ENCODE results near the gene COTL1. TPM values are rescaled to one million over a fixed set of nuclear protein-coding genes. Genes with fewer than 3 reads are reported as not detected.
A peak's percentile ranks its signal among the peaks of the same experiment; 100 is the strongest.

The COTL1 gene
- total and polyA plus RNA-seq, 4 experiments from 2014 or later, result 181 to 683 (median 387) TPM

- Mint-ChIP-seq H3K9me3 (no peaks in the 10 kb centered on the region), H3K4me1 (peaks cover 51 to 77% (median 63%) of the 10 kb centered on the region in 4 donors), H3K27me3 (no peaks in the 10 kb centered on the region), H3K36me3 (peaks cover 7 to 20% of the 10 kb centered on the region in 2 donors), H3K27ac (peak overlapping the region; percentile 91 to 99 (median 97)), H3K4me3 (peak overlapping the region; percentile 84 to 96 (median 91))
- Histone ChIP-seq H3K4me3 (ENCODE audit: low read length in 2 of 2) (peak overlapping the region; percentile 49 to 60), H3K9me3 (ENCODE audit: control insufficient read depth in 1 of 2, low read length in 2 of 2) (no peaks in the 10 kb centered on the region), H3K27me3 (ENCODE audit: insufficient read depth, low read length) (no peaks in the 10 kb centered on the region), H3K27ac (ENCODE audit: low read depth, low read length) (peak overlapping the region; percentile 81), H3K4me1 (ENCODE audit: insufficient read depth, low read length) (peaks cover 78% of the 10 kb centered on the region), H3K36me3 (ENCODE audit: insufficient read depth, low read length) (no peaks in the 10 kb centered on the region)
- CTCF ChIA-PET (ENCODE audit: partially characterized antibody), result interaction anchor here (0.8 to 2.4 kb wide), 9 partner anchors 8 to 190 kb away, joined by 3 to 12 read pairs (median 4); no protein-coding TSS in a partner anchor
- peak; percentile 63 to 74 (median 70) for DNase-seq
- POLR2A ChIA-PET (ENCODE audit: partially characterized antibody), result interaction anchor here (0.6 to 10.4 kb wide), 26 partner anchors 8 to 187 kb away, joined by 3 to 245 read pairs (median 6); partner anchors contain the start of genes COTL1 and MEAK7
- intact Hi-C loops (cut with micrococcal nuclease), result loop anchor here (1.0 kb wide), 2 partner anchors 34 to 69 kb away; partner anchors contain the start of gene COTL1
Observed at GRCh38 chr16:84548971-84549844, 68.7 kb downstream of the COTL1 start.

DNA sequence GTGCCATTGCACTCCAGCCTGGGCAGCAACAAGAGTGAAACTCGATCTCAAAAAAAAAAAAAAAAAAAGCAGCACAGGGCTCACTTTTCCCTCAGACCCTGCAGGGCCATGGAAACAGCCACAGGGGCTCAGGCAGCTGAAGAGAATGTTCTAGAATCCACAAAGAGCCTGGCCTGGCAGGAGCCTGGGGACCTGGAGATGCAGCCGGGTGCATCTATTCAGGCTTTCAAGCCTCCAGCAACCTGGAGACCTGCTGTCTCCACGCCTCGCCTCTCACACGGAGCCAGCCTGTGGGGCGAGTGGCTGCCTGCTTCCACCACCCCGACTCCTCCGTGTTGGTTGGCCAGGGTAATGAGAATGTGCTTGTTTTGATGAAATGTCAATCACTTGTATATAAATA, 69.4 kb downstream of the COTL1 start:
- ChIA-PET CTCF (ENCODE audit: partially characterized antibody) (interaction anchor here (1.5 to 2.4 kb wide), 4 partner anchors 29 to 177 kb away, joined by 4 to 12 read pairs (median 8); no protein-coding TSS in a partner anchor), POLR2A (ENCODE audit: partially characterized antibody) (interaction anchor here (0.6 to 10.4 kb wide), 21 partner anchors 8 to 152 kb away, joined by 3 to 245 read pairs (median 7); partner anchors contain the start of genes COTL1 and MEAK7)
- peak in 1 of 5 donors; percentile 29 for DNase-seq
- Histone ChIP-seq H3K9me3 (ENCODE audit: control insufficient read depth in 1 of 2, low read length in 2 of 2) (no peaks in the 10 kb centered on the region), H3K27me3 (ENCODE audit: insufficient read depth, low read length) (no peaks in the 10 kb centered on the region), H3K4me3 (ENCODE audit: low read length in 2 of 2) (peak overlapping the region; percentile 49 to 60), H3K4me1 (ENCODE audit: insufficient read depth, low read length) (peaks cover 77% of the 10 kb centered on the region), H3K36me3 (ENCODE audit: insufficient read depth, low read length) (no peaks in the 10 kb centered on the region), H3K27ac (ENCODE audit: low read depth, low read length) (peak overlapping the region; percentile 81)
- Mint-ChIP-seq H3K4me1 (peaks cover 45 to 73% (median 59%) of the 10 kb centered on the region in 4 donors), H3K27me3 (no peaks in the 10 kb centered on the region), H3K4me3 (peak overlapping the region; percentile 84 to 96 (median 91)), H3K27ac (peak overlapping the region; percentile 91 to 99 (median 97)), H3K9me3 (no peaks in the 10 kb centered on the region), H3K36me3 (peaks cover 7 to 20% of the 10 kb centered on the region in 2 donors)
- intact Hi-C loops (cut with micrococcal nuclease), result no loop called here

DNA sequence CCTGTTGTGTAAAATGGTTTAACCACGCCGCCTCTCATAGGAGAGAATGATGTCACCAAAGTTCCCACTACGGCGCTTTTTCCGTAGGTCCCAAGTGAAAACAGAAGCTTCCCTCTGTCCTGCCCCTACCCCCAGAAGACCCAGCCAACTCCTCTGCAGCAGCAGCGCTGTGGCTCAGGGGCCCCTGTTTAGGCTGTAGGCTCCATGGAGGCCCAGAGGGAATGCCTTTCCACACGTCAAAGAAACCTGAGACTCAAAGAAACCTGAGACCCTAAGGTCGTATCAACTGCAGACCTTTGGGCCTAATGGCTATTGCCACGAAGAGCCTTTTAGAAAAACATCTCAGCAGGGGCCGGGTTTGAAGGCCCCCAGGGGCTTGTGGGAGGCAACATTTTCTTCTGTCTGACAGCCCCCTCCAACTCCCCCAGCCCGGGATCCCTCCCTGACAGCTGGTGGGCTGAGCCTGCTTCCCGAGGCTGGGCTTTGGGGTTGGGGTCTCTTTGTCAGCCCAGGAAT, 70.3 kb downstream of the COTL1 start:
- no peaks in the 10 kb centered on the region for H3K9me3 ChIP-seq (ENCODE audit: control insufficient read depth in 1 of 2, low read length in 2 of 2)
- H3K4me3 ChIP-seq (ENCODE audit: low read length in 2 of 2), result no peak overlapping the region
- H3K27ac Mint-ChIP-seq, result peak overlapping the region in 6 of 7 donors; percentile 6 to 97 (median 71)
- H3K27me3 ChIP-seq (ENCODE audit: insufficient read depth, low read length), result no peaks in the 10 kb centered on the region
- H3K9me3 Mint-ChIP-seq, result no peaks in the 10 kb centered on the region
- H3K4me3 Mint-ChIP-seq, result peak overlapping the region in 5 of 8 donors; percentile 10 to 31 (median 22)
- DNase-seq, result no peak
- ChIA-PET CTCF (ENCODE audit: partially characterized antibody) (interaction anchor here (1.2 to 2.4 kb wide), 4 partner anchors 19 to 178 kb away, joined by 3 to 6 read pairs (median 4); no protein-coding TSS in a partner anchor), POLR2A (ENCODE audit: partially characterized antibody) (interaction anchor here (0.6 to 10.4 kb wide), 10 partner anchors 15 to 153 kb away, joined by 3 to 245 read pairs (median 10); partner anchors contain the start of gene COTL1)
- H3K27ac ChIP-seq (ENCODE audit: low read depth, low read length), result no peak overlapping the region
- no peaks in the 10 kb centered on the region for H3K36me3 ChIP-seq (ENCODE audit: insufficient read depth, low read length)
- peaks cover 7 to 18% of the 10 kb centered on the region in 2 donors for H3K36me3 Mint-ChIP-seq
- peaks cover 71% of the 10 kb centered on the region for H3K4me1 ChIP-seq (ENCODE audit: insufficient read depth, low read length)
- H3K4me1 Mint-ChIP-seq, result peaks cover 39 to 66% (median 53%) of the 10 kb centered on the region in 4 donors
- intact Hi-C loops (cut with micrococcal nuclease), result no loop called here
- no peaks in the 10 kb centered on the region for H3K27me3 Mint-ChIP-seq

DNA sequence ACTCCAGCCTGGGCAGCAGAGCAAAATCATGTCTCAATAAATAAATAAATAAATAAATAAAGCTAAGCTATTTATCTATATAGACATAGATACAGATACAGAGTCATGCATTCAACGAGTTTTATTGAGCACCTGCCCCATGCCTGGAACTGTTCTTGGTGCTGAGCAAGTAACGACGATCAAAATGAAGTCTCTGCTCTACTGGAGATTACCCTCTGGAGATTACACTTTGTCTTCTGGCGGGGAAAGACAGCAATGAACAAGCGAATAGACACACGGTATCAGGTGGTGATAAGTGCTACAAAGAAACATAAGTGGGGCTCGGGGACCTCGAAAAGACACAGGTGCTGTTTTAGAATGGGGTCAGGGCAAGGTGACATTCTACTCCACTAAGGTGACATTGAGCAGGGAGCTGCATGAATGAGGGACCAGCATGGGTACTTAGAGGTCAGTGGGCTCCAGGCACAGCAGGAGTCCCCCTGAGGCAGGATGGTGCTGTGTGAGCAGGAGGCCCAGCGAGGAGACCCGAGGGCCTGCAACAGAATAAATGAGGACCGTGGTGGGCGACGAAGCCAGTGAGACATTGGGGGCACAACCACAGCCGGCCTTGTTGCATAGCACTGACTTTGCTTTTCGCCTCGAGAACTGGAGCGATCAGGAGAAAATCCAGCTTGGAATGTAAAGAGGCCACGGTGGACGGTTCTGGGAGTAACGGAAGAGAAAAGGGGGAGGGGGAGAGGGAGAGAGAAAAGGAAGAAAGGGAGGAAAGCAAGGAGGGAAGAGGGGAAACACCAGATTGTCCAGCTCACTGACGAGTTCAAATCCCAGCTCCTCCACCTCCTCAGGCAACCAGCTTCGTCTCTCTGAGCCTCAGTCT, 71.0 kb downstream of the COTL1 start:
- CTCF ChIA-PET (ENCODE audit: partially characterized antibody), result interaction anchor here (0.8 to 1.5 kb wide), 4 partner anchors 19 to 76 kb away, joined by 3 to 4 read pairs (median 4); no protein-coding TSS in a partner anchor
- no peak for DNase-seq
- H3K4me3 ChIP-seq (ENCODE audit: low read length in 2 of 2), result no peak overlapping the region
- H3K4me3 Mint-ChIP-seq, result peak overlapping the region; percentile 2 to 73 (median 37)
- POLR2A ChIA-PET (ENCODE audit: partially characterized antibody), result interaction anchor here (1.3 to 10.4 kb wide), 6 partner anchors 28 to 70 kb away, joined by 3 to 245 read pairs (median 42); partner anchors contain the start of gene COTL1
- no peaks in the 10 kb centered on the region for H3K9me3 Mint-ChIP-seq
- no peak overlapping the region for H3K27ac ChIP-seq (ENCODE audit: low read depth, low read length)
- H3K9me3 ChIP-seq (ENCODE audit: control insufficient read depth in 1 of 2, low read length in 2 of 2), result no peaks in the 10 kb centered on the region
- H3K36me3 ChIP-seq (ENCODE audit: insufficient read depth, low read length), result no peaks in the 10 kb centered on the region
- H3K4me1 ChIP-seq (ENCODE audit: insufficient read depth, low read length), result peaks cover 65% of the 10 kb centered on the region
- no peaks in the 10 kb centered on the region for H3K27me3 Mint-ChIP-seq
- intact Hi-C loops (cut with micrococcal nuclease), result no loop called here
- peaks cover 7 to 15% of the 10 kb centered on the region in 2 donors for H3K36me3 Mint-ChIP-seq
- peak overlapping the region; percentile 51 to 97 (median 78) for H3K27ac Mint-ChIP-seq
- peaks cover 38 to 60% (median 47%) of the 10 kb centered on the region in 4 donors for H3K4me1 Mint-ChIP-seq
- H3K27me3 ChIP-seq (ENCODE audit: insufficient read depth, low read length), result no peaks in the 10 kb centered on the region

- H3K9me3 ChIP-seq (ENCODE audit: control insufficient read depth in 1 of 2, low read length in 2 of 2), result no peaks in the 10 kb centered on the region
- H3K4me3 Mint-ChIP-seq, result peak overlapping the region in 2 of 8 donors; percentile 38 to 48
- POLR2A ChIA-PET (ENCODE audit: partially characterized antibody), result interaction anchor here (1.1 kb wide), 1 partner anchor 55 kb away, joined by 6 read pairs; no protein-coding TSS in a partner anchor
- no peak overlapping the region for H3K27ac ChIP-seq (ENCODE audit: low read depth, low read length)
- no peaks in the 10 kb centered on the region for H3K9me3 Mint-ChIP-seq
- no peak overlapping the region for H3K4me3 ChIP-seq (ENCODE audit: low read length in 2 of 2)
- H3K27me3 Mint-ChIP-seq, result no peaks in the 10 kb centered on the region
- H3K4me1 ChIP-seq (ENCODE audit: insufficient read depth, low read length), result peaks cover 49% of the 10 kb centered on the region
- H3K27ac Mint-ChIP-seq, result peak overlapping the region in 2 of 7 donors; percentile 2 to 58
- intact Hi-C loops (cut with micrococcal nuclease), result no loop called here
- no peaks in the 10 kb centered on the region for H3K27me3 ChIP-seq (ENCODE audit: insufficient read depth, low read length)
- CTCF ChIA-PET (ENCODE audit: partially characterized antibody), result interaction anchor here (0.6 to 0.7 kb wide), 2 partner anchors 76 to 178 kb away, joined by 3 to 4 read pairs; no protein-coding TSS in a partner anchor
- no peak for DNase-seq
- H3K4me1 Mint-ChIP-seq, result peaks cover 33 to 50% (median 40%) of the 10 kb centered on the region in 4 donors
- no peaks in the 10 kb centered on the region for H3K36me3 ChIP-seq (ENCODE audit: insufficient read depth, low read length)
- H3K36me3 Mint-ChIP-seq, result peaks cover 7 to 13% of the 10 kb centered on the region in 2 donors
Observed at GRCh38 chr16:84545114-84545737, 72.7 kb downstream of the COTL1 start.
